Measurements from ENCODE around the gene KLF2.

The KLF2 gene

GRCh38 chr19:16361926-16362325 lies 37.3 kb downstream of the KLF2 start:
- in situ Hi-C loops (cut with HindIII; ENCODE audit: low sequenced_read_pairs), result no loop called here

- in situ Hi-C loops (cut with HindIII; ENCODE audit: low sequenced_read_pairs), result no loop called here
Observed at GRCh38 chr19:16363133-16363851, 38.7 kb downstream of the KLF2 start.

- in situ Hi-C loops (cut with HindIII; ENCODE audit: low sequenced_read_pairs), result no loop called here
Observed at GRCh38 chr19:16363852-16364230, 39.2 kb downstream of the KLF2 start.

GRCh38 chr19:16364231-16364865 lies 39.7 kb downstream of the KLF2 start:
- in situ Hi-C loops (cut with HindIII; ENCODE audit: low sequenced_read_pairs), result no loop called here

GRCh38 chr19:16365300-16365996 lies 40.8 kb downstream of the KLF2 start:
- in situ Hi-C loops (cut with HindIII; ENCODE audit: low sequenced_read_pairs), result loop anchor here (5.0 kb wide), 1 partner anchor 78 kb away; no protein-coding TSS in a partner anchor

GRCh38 chr19:16366056-16366432 lies 41.4 kb downstream of the KLF2 start:
- in situ Hi-C loops (cut with HindIII; ENCODE audit: low sequenced_read_pairs), result loop anchor here (5.0 kb wide), 1 partner anchor 79 kb away; no protein-coding TSS in a partner anchor

- in situ Hi-C loops (cut with HindIII; ENCODE audit: low sequenced_read_pairs), result loop anchor here (5.0 kb wide), 1 partner anchor 79 kb away; no protein-coding TSS in a partner anchor
Observed at GRCh38 chr19:16366433-16367260, 42.0 kb downstream of the KLF2 start.

- in situ Hi-C loops (cut with HindIII; ENCODE audit: low sequenced_read_pairs), result loop anchor here (5.0 kb wide), 1 partner anchor 80 kb away; no protein-coding TSS in a partner anchor
Observed at GRCh38 chr19:16367261-16367683, 42.6 kb downstream of the KLF2 start.

- in situ Hi-C loops (cut with HindIII; ENCODE audit: low sequenced_read_pairs), result loop anchor here (5.0 kb wide), 1 partner anchor 81 kb away; no protein-coding TSS in a partner anchor
Observed at GRCh38 chr19:16368385-16369305, 44.0 kb downstream of the KLF2 start.

- in situ Hi-C loops (cut with HindIII; ENCODE audit: low sequenced_read_pairs), result loop anchor here (5.0 kb wide), 1 partner anchor 82 kb away; no protein-coding TSS in a partner anchor
Observed at GRCh38 chr19:16369306-16369663, 44.7 kb downstream of the KLF2 start.

- in situ Hi-C loops (cut with HindIII; ENCODE audit: low sequenced_read_pairs), result loop anchor here (5.0 kb wide), 7 partner anchors 43 to 333 kb away; no protein-coding TSS in a partner anchor
Observed at GRCh38 chr19:16369664-16370576, 45.3 kb downstream of the KLF2 start.

- in situ Hi-C loops (cut with HindIII; ENCODE audit: low sequenced_read_pairs), result loop anchor here (5.0 kb wide), 6 partner anchors 44 to 334 kb away; no protein-coding TSS in a partner anchor
Observed at GRCh38 chr19:16370641-16371391, 46.2 kb downstream of the KLF2 start.

- in situ Hi-C loops (cut with HindIII; ENCODE audit: low sequenced_read_pairs), result loop anchor here (5.0 kb wide), 6 partner anchors 44 to 334 kb away; no protein-coding TSS in a partner anchor
Observed at GRCh38 chr19:16371540-16371986, 46.9 kb downstream of the KLF2 start.

- in situ Hi-C loops (cut with HindIII; ENCODE audit: low sequenced_read_pairs), result loop anchor here (5.0 kb wide), 6 partner anchors 45 to 335 kb away; no protein-coding TSS in a partner anchor
Observed at GRCh38 chr19:16372065-16372915, 47.7 kb downstream of the KLF2 start.

- in situ Hi-C loops (cut with HindIII; ENCODE audit: low sequenced_read_pairs), result loop anchor here (5.0 kb wide), 6 partner anchors 46 to 336 kb away; no protein-coding TSS in a partner anchor
Observed at GRCh38 chr19:16373079-16373478, 48.5 kb downstream of the KLF2 start.

GRCh38 chr19:16373532-16373931 lies 48.9 kb downstream of the KLF2 start:
- in situ Hi-C loops (cut with HindIII; ENCODE audit: low sequenced_read_pairs), result loop anchor here (5.0 kb wide), 6 partner anchors 46 to 336 kb away; no protein-coding TSS in a partner anchor

Measured in endothelial cell of hepatic sinusoid (primary cell).